Stimulated activated CD4-positive, alpha-beta T cell treated with anti-CD3 and anti-CD28 coated beads, Interleukin-15, amount 100 ng/mL, for 1 hour (primary cell): ENCODE measurements around the gene SLC9A5.

Source experiments
- DNase-seq, 2 donors: peaks; one replicate each; pipeline ENCODE4 v3.0.0-alpha.2; 2020; ENCODE audit warnings: low read depth in 1 of 2, low spot score in 1 of 2

Gene SLC9A5

GRCh38 chr16:67248401-67249177, at the start of gene SLC9A5:
TSS of gene SLC9A5 (plus strand) at chr16:67248979. CDS start at chr16:67249015, 36 bp downstream.
- no peak for DNase-seq

GRCh38 chr16:67199011-67199807, 49.6 kb upstream of the SLC9A5 start, which contains the start of gene ELMO3:
TSS of gene ELMO3 (plus strand) at chr16:67199131. CDS start at chr16:67199327, 196 bp downstream.
- no peak for DNase-seq

DNA sequence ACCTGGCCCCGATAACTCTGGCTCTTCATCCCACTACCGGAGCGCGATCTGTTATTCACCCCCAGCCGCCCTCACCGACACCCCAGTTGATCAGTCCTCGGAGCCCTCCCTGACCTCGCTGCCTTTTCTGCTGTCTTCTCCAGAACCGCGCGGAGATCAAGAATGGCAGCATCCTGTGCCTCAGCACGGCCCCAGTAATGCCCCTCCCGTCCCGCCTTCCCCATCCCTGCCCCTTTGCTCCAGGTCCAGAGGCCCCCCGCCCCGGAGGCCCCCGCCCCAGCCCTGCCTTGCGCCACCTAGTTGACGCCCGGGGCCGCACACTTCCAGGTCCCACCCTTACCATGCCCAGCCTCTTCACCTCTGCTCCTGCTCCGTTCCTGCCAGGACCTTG, 49.0 kb upstream of the SLC9A5 start:
- no peak for DNase-seq

- no peak for DNase-seq
Observed at GRCh38 chr16:67200491-67200890, 48.3 kb upstream of the SLC9A5 start.

GRCh38 chr16:67201411-67202345, 47.1 kb upstream of the SLC9A5 start:
- no peak for DNase-seq

DNA sequence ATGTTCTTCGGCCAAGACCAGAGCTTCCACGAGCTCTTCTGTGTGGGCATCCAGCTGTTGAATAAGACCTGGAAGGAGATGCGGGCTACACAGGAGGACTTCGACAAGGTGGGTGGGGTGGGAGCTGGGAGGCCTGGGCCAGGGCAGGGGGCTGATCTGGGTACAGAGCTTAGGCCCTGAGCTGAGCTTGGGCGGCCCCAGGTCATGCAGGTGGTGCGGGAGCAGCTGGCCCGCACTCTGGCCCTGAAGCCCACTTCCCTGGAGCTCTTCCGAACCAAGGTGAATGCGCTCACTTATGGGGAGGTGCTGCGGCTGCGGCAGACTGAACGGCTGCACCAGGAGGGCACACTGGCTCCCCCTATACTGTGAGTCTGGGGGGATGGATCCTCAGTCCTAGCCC, 46.4 kb upstream of the SLC9A5 start:
- DNase-seq = no peak

DNA sequence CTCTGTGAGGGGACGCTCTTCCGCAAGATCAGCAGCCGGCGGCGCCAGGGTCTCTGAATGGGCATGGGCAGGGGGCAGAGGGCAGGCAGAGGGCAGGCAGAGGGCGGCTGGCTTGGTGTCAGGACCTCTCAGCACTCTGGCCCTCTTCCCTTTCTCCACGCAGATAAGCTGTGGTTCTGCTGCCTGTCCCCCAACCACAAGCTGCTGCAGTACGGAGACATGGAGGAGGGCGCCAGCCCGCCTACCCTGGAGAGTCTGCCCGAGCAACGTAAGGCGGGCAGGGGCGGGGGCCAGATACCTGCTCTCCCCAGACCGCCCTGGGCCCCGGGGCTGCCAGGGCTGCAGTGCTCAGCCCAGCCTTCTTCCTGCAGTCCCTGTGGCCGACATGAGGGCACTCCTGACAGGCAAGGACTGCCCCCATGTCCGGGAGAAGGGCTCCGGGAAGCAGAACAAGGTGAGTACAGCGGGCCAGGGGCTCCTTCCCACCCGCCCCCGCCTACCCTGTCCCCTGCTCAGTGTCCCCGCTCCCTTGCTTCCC, 45.8 kb upstream of the SLC9A5 start:
- no peak for DNase-seq

GRCh38 chr16:67204076-67204475, 44.7 kb upstream of the SLC9A5 start:
- DNase-seq = no peak

GRCh38 chr16:67206129-67206837, 42.5 kb upstream of the SLC9A5 start:
- DNase-seq = no peak

DNA sequence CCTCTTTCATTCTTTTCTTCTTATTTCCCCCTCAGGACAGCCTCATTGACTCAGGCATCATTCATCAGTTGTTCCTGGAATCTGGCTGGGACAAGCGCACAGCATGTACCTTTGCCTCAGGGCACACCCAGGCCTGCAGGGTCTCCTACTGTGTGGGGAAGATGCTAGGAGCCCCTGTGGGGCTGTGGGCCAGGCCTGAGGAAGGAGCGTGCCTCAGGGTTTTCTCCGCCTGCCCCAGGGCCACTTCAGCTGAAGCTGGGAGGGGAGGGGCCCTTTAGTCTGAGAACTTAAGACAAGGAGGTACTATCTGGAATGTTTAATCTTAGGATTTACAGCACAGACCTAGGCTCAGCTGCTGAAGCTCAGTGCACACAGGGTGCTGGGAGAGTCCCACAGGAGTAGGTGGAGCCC, 41.9 kb upstream of the SLC9A5 start:
- DNase-seq = no peak

GRCh38 chr16:67207249-67208091, 41.3 kb upstream of the SLC9A5 start:
- no peak for DNase-seq

DNA sequence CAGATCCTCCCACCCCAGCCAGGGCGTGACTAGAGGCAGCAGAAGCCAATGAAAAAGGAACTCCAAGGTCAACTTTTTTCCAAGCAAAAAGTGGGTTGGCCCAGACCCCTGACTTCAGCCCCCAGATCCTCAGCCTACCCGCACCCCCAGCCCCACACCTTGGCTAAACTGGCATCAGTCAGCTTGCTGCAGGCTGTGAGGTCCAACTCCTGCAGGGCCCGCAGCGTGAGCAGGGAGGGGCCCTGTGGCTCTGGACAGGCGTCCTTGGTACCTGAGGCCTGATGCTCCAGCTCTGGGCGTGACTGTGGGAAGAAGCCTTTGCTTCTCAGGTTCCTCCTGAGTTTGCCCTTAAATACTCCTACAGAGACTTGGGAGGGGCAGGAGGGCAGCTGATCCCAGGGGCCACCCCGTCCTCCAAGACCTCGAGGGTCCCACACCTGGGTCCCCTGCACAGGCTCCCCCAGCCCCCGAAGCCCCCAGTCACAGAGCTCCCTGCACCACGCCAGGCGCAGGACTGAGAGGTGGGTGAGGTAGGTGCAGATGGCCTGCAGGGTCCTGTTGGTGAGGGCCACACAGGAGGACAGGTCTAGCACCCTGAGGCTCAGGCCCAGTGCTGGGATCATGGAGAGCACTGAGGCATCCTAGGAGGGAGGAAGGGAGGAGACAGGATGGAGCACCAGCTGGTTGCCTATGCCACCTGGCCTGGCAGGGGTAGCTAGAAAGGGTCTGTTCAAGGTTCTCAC, 40.5 kb upstream of the SLC9A5 start:
- no peak for DNase-seq

DNA sequence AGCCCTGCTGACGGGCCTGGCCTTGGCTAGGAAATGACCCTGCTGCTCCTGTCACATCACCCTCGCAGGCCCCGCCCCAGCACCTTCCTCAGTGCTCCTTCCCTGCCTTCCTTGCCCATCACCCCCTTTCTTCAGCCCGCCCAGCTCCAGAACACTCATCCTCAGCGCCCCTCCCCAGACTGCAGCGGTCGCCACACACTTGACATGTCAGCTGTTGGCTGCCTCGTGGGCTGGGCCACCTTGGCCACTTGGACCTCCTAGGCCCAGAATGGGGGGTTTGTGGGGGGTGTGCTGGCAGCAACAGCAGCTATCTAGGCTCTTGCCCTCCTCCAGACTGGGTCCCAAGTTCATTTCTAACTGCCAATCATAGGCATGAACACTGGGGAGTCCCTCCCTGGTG, 39.2 kb upstream of the SLC9A5 start:
- no peak for DNase-seq

DNA sequence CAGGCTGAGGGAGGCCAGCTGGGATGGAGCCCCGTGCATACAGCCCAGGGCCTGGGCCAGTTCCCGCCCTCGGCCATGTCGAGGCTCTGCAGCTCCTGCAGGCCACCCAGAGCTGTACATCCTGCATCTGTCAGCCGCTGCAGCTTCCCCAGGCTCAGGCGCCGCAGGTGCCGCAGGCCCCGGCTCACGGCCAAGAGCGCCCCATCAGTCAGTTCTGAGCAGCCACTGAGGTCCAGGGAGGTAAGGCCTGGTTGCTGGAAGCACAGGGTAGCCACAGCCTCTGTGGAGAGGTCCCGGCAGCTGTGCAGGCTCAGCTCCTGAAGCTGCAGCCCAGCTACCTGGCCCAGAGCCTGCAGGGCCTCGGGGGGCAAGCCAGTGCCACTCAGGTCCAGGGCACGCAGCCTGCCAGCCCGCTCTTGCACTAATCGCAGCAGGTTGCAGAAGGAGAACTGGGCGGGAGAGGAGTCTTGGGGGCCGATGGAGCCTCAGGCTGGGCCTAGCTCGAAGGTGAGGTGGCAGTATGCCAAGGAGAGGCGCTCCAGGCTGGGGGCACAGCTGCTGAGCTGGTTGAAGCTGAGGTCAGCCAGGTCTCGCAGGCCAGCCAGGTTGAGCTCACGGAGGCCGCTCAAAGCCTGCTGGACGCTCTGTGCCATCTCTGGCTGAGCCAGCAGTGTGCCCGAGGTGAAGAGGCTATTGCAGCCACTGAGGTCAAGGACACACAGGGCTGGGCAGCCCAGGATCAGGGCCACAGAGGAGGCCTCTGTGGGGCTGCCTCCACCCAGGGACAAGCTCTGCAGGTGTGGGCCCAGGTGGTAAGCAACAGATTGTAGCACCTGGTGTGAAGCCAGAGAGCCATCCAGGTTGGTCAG, 38.5 kb upstream of the SLC9A5 start:
- no peak for DNase-seq

- no peak for DNase-seq
Observed at GRCh38 chr16:67211674-67212073, 37.1 kb upstream of the SLC9A5 start.

GRCh38 chr16:67212766-67213165, 36.0 kb upstream of the SLC9A5 start:
- DNase-seq = no peak

DNA sequence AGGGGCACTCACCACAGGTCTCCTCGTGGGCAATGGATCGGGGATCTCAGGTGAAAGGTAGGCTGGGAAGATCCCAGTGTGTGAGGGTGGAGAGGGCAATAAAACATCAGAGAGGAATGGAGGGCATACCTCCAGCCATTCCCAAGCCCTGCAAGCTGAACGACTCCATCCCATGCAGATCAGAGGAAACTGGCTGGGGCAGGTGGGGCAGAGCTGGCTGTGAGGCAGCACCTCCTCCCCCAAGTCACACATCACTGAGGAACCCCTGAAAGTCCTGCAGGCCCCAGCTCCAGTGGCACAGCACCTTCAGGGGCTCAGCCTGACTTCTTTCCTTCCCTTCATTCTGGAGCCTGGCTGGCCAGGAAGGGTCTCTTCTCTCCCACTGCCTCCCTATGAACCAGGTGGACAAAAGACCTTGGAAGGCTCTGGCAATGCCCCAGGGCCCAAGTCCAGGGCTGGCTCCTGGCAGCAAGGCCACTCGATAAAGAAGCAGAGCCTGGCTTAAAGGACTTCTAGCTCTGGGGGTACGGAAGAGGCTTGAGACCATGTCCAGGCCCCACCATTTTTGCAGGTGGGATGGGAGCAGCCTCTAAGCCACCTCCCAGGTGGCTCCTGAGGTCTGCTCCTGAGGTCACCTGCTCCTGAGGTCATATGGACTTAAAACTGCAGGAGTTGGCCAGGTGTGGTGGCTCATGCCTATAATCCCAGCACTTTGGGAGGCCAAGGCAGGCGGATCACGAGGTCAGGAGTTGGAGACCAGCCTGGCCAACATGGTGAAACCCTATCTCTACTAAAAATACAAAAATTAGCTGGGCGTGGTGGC, 35.4 kb upstream of the SLC9A5 start:
- no peak for DNase-seq
